GM21515 (cell line): ENCODE results near the gene KIF16B.

Experiments used
- ATAC-seq: cut with Tn5 transposase; IDR thresholded peaks from one replicate; pipeline ENCODE4 v1.9.1; 2021; ENCODE audit not compliant: unreplicated experiment

The KIF16B gene

GRCh38 chr20:16483024-16483423 lies 90.2 kb downstream of the KIF16B start:
- ATAC-seq: no peak

GRCh38 chr20:16481977-16482376 lies 91.3 kb downstream of the KIF16B start:
- ATAC-seq: no peak

- ATAC-seq: no peak
Measured at GRCh38 chr20:16479666-16480065, 93.6 kb downstream of the KIF16B start.

GRCh38 chr20:16477632-16478031 lies 95.6 kb downstream of the KIF16B start:
- no peak for ATAC-seq

GRCh38 chr20:16476032-16476431 lies 97.2 kb downstream of the KIF16B start:
- ATAC-seq: no peak

- ATAC-seq: no peak
Measured at GRCh38 chr20:16475225-16475624, 98.0 kb downstream of the KIF16B start.

GRCh38 chr20:16474363-16474762 lies 98.9 kb downstream of the KIF16B start:
- ATAC-seq: no peak

GRCh38 chr20:16472045-16472872 lies 101.0 kb downstream of the KIF16B start:
- ATAC-seq: no peak

- ATAC-seq: no peak
Measured at GRCh38 chr20:16469395-16469905, 103.8 kb downstream of the KIF16B start.

GRCh38 chr20:16462711-16463110 lies 110.5 kb downstream of the KIF16B start:
- ATAC-seq: no peak

- no peak for ATAC-seq
Measured at GRCh38 chr20:16459019-16459700, 114.1 kb downstream of the KIF16B start.

GRCh38 chr20:16457514-16457913 lies 115.7 kb downstream of the KIF16B start:
- ATAC-seq: no peak

GRCh38 chr20:16455324-16455723 lies 117.9 kb downstream of the KIF16B start:
- no peak for ATAC-seq

- ATAC-seq: no peak
Measured at GRCh38 chr20:16451982-16452381, 121.3 kb downstream of the KIF16B start.

GRCh38 chr20:16451001-16451400 lies 122.2 kb downstream of the KIF16B start:
- ATAC-seq: no peak

GRCh38 chr20:16446991-16447390 lies 126.3 kb downstream of the KIF16B start:
- ATAC-seq: no peak

GRCh38 chr20:16446246-16446645 lies 127.0 kb downstream of the KIF16B start:
- ATAC-seq: no peak

- ATAC-seq: no peak
Measured at GRCh38 chr20:16445482-16445881, 127.8 kb downstream of the KIF16B start.

- no peak for ATAC-seq
Measured at GRCh38 chr20:16444057-16444777, 129.0 kb downstream of the KIF16B start.

- ATAC-seq: no peak
Measured at GRCh38 chr20:16441546-16442164, 131.6 kb downstream of the KIF16B start.

- no peak for ATAC-seq
Measured at GRCh38 chr20:16440686-16441085, 132.6 kb downstream of the KIF16B start.
